Activated CD4-positive, alpha-beta T cell treated with anti-CD3 and anti-CD28 coated beads, Interleukin-2, amount 50 U/mL, for 4 hours (primary cell): Measurements from ENCODE around the gene ZNF267.
"Not testable (repeated sequence)": the region's sequence is repeated elsewhere in the genome, so short reads cannot be mapped to it uniquely, and the experiment has no call there.

Experiments
- DNase-seq, 2 experiments: peaks; one replicate each; pipeline ENCODE4 v3.0.0-alpha.2; 2020

Gene ZNF267

GRCh38 chr16:31880322-31880979 is 6.8 kb downstream of the ZNF267 start:
- DNase-seq, result peak in 1 of 2 experiments; percentile 35

- no peak for DNase-seq
These were observed 12.6 kb downstream of the ZNF267 start for GRCh38 chr16:31886227-31886626.

GRCh38 chr16:31888735-31889134 is 15.1 kb downstream of the ZNF267 start:
- DNase-seq, result no peak

DNA sequence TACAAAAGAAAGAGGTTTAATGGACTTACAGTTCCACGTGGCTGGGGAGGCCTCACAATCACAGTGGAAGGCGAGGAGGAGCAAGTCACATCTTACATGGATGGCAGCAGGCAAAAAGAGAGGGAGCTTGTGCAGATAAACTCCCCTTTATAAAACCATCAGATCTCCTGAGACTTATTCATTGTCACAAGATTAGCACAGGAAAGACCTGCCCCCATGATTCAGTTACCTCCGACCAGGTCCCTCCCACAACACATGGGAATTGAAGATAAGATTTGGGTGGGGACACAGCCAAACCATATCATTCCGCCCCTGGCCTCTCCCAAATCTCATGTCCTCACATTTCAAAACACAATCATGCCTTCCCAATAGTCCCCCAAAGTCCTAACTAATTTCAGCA is 18.5 kb downstream of the ZNF267 start:
- DNase-seq, result not testable (repeated sequence)

- DNase-seq, result no peak
These were observed 20.2 kb downstream of the ZNF267 start for GRCh38 chr16:31893824-31894223.

DNA sequence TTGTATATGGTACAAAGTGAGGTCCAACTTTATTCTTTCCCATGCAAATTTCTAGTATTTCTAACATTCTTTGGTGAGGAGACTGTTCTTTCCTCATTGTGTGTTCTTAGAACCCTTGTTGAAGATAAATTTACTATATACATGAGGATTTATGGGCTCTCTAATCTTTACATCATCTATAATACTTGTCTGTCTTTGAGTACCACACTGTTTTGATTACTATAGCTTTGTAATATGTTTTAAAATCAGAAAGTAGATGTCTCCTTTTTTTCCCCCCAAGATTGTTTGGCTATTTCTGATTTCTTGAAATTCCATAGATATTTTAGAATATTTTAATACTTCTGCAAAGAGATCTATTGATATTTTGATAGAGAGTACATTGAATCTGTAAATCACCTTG is 23.7 kb downstream of the ZNF267 start:
- no peak for DNase-seq

- no peak for DNase-seq
These were observed 25.9 kb downstream of the ZNF267 start for GRCh38 chr16:31899505-31899904.

DNA sequence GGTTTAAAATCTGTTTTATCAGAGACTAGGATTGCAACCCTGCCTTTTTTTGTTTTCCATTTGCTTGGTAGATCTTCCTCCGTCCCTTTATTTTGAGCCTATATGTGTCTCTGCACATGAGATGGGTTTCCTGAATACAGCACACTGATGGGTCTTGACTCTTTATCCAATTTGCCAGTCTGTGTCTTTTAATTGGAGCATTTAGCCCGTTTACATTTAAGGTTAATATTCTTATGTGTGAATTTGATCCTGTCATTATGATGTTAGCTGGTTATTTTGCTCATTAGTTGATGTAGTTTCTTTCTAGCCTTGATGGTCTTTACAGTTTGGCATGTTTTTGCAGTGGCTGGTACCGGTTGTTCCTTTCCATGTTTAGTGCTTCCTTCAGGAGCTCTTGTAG is 31.0 kb downstream of the ZNF267 start:
- not testable (repeated sequence) for DNase-seq

DNA sequence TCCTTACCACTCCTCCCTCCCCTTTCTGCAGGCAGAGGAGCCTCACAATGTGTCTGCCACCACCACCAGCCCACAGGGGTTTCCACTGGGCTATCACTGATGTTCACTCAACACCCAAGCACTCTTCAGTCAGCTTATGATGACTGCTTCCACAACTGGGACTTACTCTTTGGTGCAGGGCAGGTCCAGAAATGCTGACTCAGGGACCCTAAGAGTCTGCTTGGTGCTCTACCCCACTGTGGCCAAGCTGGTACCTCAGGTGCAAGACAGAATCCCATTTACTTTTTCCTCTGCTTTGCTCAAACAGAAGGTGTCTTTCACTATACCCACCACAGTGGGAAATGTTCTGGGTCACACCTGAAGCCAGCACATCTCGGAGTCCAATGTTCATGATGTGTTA is 40.1 kb downstream of the ZNF267 start:
- no peak for DNase-seq

GRCh38 chr16:31916056-31916488 is 42.5 kb downstream of the ZNF267 start:
- no peak for DNase-seq

DNA sequence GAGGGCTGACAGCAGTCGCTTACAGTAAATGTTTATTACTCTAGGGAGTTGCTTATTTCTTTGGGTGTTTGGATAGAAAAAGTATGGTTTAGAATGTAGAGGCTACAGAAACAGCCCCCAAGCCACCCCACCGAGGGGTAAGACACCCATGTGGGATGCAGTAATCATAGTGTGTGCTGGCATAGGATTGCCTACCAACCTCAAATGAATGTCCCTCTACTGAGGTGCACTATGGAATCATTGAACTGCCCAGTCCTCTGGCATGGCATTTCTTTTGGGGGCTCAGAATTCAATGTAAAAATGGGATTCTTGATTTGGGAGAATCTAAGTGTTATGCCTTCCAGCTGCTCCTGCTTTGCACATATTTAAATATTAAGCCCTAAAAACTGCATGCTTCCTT is 46.8 kb downstream of the ZNF267 start:
- no peak for DNase-seq

DNA sequence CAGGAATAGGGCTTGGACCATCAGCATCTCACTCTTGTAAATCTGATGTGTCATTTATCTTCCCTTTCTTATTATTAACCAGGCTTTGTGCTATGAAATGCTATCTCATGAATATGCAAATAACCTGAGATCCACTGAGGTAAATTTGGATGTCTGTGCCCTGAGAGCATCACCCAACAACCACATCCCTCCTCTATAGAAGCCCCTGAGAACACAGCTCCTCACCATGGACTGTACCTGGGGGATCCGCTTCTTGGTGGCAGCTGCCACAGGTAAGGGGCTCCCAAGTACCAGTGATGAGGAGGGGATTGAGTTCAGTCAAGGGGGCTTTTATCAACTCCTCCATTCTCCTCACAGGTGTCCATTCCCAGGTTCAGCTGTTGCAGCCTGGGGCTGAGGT is 78.2 kb downstream of the ZNF267 start:
- DNase-seq, result not testable (repeated sequence)

DNA sequence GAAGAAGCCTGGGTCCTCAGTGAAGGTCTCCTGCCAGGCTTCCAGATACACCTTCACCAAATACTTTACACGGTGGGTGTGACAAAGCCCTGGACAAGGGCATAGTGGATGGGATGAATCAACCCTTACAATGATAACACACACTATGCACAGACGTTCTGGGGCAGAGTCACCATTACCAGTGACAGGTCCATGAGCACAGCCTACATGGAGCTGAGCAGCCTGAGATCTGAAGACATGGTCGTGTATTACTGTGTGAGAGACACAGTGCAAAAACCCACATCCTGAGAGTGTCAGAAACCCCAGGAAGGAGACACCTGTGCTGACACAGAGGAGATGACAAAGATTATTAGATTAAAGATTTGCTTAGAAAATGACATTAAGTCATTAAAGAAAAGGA is 78.6 kb downstream of the ZNF267 start:
- DNase-seq, result peak; percentile 11 to 35

GRCh38 chr16:31956221-31956620 is 82.6 kb downstream of the ZNF267 start:
- peak; percentile 15 to 17 for DNase-seq

DNA sequence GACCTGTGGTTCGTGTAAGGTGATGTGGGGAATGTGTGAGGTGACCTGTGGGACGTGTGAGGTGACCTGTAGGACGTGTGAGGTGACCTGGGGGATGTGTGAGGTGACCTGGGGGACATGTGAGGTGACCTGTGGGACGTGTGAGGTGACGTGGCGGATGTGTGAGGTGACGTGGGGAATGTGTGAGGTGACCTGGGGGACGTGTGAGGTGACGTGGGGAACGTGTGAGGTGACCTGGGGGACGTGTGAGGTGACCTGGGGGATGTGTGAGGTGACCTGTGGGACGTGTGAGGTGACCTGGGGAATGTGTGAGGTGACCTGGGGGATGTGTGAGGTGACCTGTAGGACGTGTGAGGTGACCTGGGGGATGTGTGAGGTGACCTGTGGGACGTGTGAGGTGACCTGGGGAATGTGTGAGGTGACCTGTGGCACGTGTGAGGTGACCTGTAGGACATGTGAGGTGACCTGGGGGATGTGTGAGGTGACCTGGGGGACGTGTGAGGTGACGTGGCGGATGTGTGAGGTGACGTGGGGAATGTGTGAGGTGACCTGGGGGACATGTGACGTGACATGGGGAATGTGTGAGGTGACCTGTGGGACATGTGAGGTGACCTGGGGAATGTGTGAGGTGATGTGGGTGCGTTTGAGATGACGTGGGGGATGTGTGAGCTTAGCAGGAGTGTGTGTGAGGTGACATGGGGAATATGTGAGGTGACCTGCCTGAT is 86.7 kb downstream of the ZNF267 start:
- not testable (repeated sequence) for DNase-seq
